HCT116 (cell line): ENCODE data around the gene PRXL2A. TPM values are rescaled to one million over a fixed set of nuclear protein-coding genes. Genes with fewer than 3 reads are reported as not detected.

Source experiments
- ATAC-seq: fragments of 200-7000 bp; cut with Tn5 transposase; 2 replicates; pipeline ENCODE4 v1.9.1; 2020; ENCODE audit warnings: mild to moderate bottlenecking, moderate library complexity
- BruUV-seq: library from RNA; stranded (reverse); fragments of 400-500 nt; replicated peaks from 2 replicates; lab custom pipeline; 2021; lab: Mats Ljungman, UMichigan
- CTCF ChIA-PET: fragments of 300-600 bp; sonication (Branson Sonifier 250); formaldehyde crosslinking; loops from one replicate; lab custom pipeline; 2021; ENCODE audit warnings: antibody characterized with exemption; lab: Charles Lee
- POLR2A ChIA-PET: fragments of 300-600, 350-600 bp; sonication (Branson Sonifier 250); formaldehyde crosslinking; loops from one replicate; lab custom pipeline; 2021; ENCODE audit warnings: antibody characterized with exemption; lab: Charles Lee
- RAD21 ChIA-PET, 2 experiments: fragments of 300-600 bp; sonication (Branson Sonifier 250); formaldehyde crosslinking; loops; one replicate each; lab custom pipeline; 2023; ENCODE audit warnings: low total read pairs in 2 of 2; ENCODE audit not compliant: uncharacterized antibody in 2 of 2, unreplicated experiment in 2 of 2, low non-redundant PET in 1 of 2; lab: Charles Lee
- DNase-seq: peaks from one replicate; pipeline ENCODE4 v3.0.0-alpha.2; 2010; ENCODE audit warnings: low read depth, low spot score
- H2AFZ ChIP-seq: fragments of 200-600 bp; shearing (Covaris generic), sonication (generic); 2 replicates; pipeline ENCODE4 v1.6.1; 2017; ENCODE audit warnings: low read depth, mixed run types, mixed read lengths, antibody characterized with exemption, low read length; ENCODE audit not compliant: poor library complexity, severe bottlenecking
- H3K27ac ChIP-seq: 2 replicates; pipeline ENCODE4 v1.5.1; 2012; ENCODE audit warnings: low read depth, low read length
- H3K27me3 ChIP-seq: fragments of 200-600 bp; sonication (generic); 2 replicates; pipeline ENCODE4 v1.6.1; 2016; ENCODE audit warnings: mixed run types, low read length, mixed read lengths; ENCODE audit not compliant: insufficient read depth
- H3K36me3 ChIP-seq, 2 experiments: fragments of 200-500 bp in 1 of 2; fragments of 200-600 bp in 1 of 2; sonication (Bioruptor generic) in 1 of 2; sonication (generic) in 1 of 2; 2 replicates each; pipeline versions ENCODE4 v1.5.1 to v1.6.1; 2014 to 2016; ENCODE audit warnings: low read length in 2 of 2, inconsistent platforms in 1 of 2, mixed read lengths in 1 of 2, mixed run types in 1 of 2; ENCODE audit not compliant: insufficient read depth in 2 of 2, control insufficient read depth in 1 of 2
- H3K4me1 ChIP-seq, 2 experiments: fragments of 200-600 bp in 1 of 2; sonication (generic) in 1 of 2; 2 replicates each; pipeline versions ENCODE4 v1.5.1 to v1.6.1; 2012 to 2017; ENCODE audit warnings: low read length in 2 of 2, inconsistent platforms in 1 of 2, mild to moderate bottlenecking in 1 of 2, mixed read lengths in 1 of 2, mixed run types in 1 of 2, moderate library complexity in 1 of 2; ENCODE audit not compliant: insufficient read depth in 2 of 2, control insufficient read depth in 1 of 2
- H3K4me2 ChIP-seq: fragments of 200-600 bp; sonication (generic); 2 replicates; pipeline ENCODE4 v1.6.1; 2017; ENCODE audit warnings: mixed run types, low read length, mixed read lengths
- H3K4me3 ChIP-seq, 2 experiments: fragments of 200-600 bp in 1 of 2; sonication (generic) in 1 of 2; replicated peaks in 1 of 2; 2 replicates each; pipeline ENCODE4 v1.5.1; 2011 to 2016; ENCODE audit warnings: low read length in 2 of 2, control low read depth in 1 of 2, low read depth in 1 of 2, mild to moderate bottlenecking in 1 of 2, mixed read lengths in 1 of 2, mixed run types in 1 of 2
- H3K79me2 ChIP-seq: fragments of 200-600 bp; sonication (generic); 2 replicates; pipeline ENCODE4 v1.6.1; 2017; ENCODE audit warnings: mild to moderate bottlenecking, mixed run types, low read length, moderate library complexity, mixed read lengths; ENCODE audit not compliant: insufficient read depth
- H3K9ac ChIP-seq: fragments of 200-600 bp; sonication (generic); 2 replicates; pipeline ENCODE4 v1.6.1; 2016; ENCODE audit warnings: low read length, mixed read lengths
- H3K9me2 ChIP-seq: fragments of 200-600 bp; sonication (generic), shearing (Covaris generic); 2 replicates; pipeline ENCODE4 v1.6.1; 2017; ENCODE audit warnings: mixed run types, mild to moderate bottlenecking, moderate library complexity; ENCODE audit not compliant: insufficient read depth
- H3K9me3 ChIP-seq, 2 experiments: fragments of 200-500 bp in 1 of 2; fragments of 200-600 bp in 1 of 2; sonication (Bioruptor generic) in 1 of 2; sonication (generic) in 1 of 2; 2 replicates each; pipeline ENCODE4 v1.6.1; 2014 to 2017; ENCODE audit warnings: low read length in 2 of 2, mixed read lengths in 2 of 2, inconsistent platforms in 1 of 2, low read depth in 1 of 2, mild to moderate bottlenecking in 1 of 2, mixed run types in 1 of 2, moderate library complexity in 1 of 2; ENCODE audit not compliant: control insufficient read depth in 1 of 2, insufficient read depth in 1 of 2
- H4K20me1 ChIP-seq: fragments of 200-600 bp; sonication (generic), shearing (Covaris generic); 2 replicates; pipeline ENCODE4 v1.6.1; 2017; ENCODE audit warnings: mixed run types, mild to moderate bottlenecking, moderate library complexity; ENCODE audit not compliant: insufficient read depth
- CBX3 ChIP-seq: IDR thresholded peaks from 2 replicates; pipeline ENCODE4 v1.6.1; 2012; ENCODE audit warnings: low read depth
- CEBPB ChIP-seq: IDR thresholded peaks from 2 replicates; pipeline ENCODE4 v1.6.1; 2012; ENCODE audit warnings: low read depth
- FOSL1 ChIP-seq: IDR thresholded peaks from 2 replicates; pipeline ENCODE4 v1.6.1; 2012; ENCODE audit warnings: low read depth
- JUND ChIP-seq: IDR thresholded peaks from 2 replicates; pipeline ENCODE4 v1.6.1; 2012
- RAD21 ChIP-seq: IDR thresholded peaks from 2 replicates; pipeline ENCODE4 v1.6.1; 2012; ENCODE audit warnings: low read depth, mild to moderate bottlenecking
- REST ChIP-seq: IDR thresholded peaks from 2 replicates; pipeline ENCODE4 v1.6.1; 2012; ENCODE audit warnings: low read depth
- SIN3A ChIP-seq: IDR thresholded peaks from 2 replicates; pipeline ENCODE4 v1.6.1; 2012; ENCODE audit warnings: low read depth
- SRF ChIP-seq: IDR thresholded peaks from 2 replicates; pipeline ENCODE4 v1.6.1; 2012; ENCODE audit warnings: low read depth
- TCF7L2 ChIP-seq: IDR thresholded peaks from 2 replicates; pipeline ENCODE4 v1.7.0; 2011; ENCODE audit warnings: borderline replicate concordance, inconsistent platforms; ENCODE audit not compliant: insufficient read depth, insufficient read length; ENCODE audit errors: extremely low read depth
- YY1 ChIP-seq: IDR thresholded peaks from 2 replicates; pipeline ENCODE4 v1.6.1; 2011; ENCODE audit warnings: low read length, low read depth, moderate library complexity, mild to moderate bottlenecking; ENCODE audit not compliant: insufficient replicate concordance; ENCODE audit errors: extremely low read depth
- intact Hi-C: fragments of 100-400 bp; cut with micrococcal nuclease; formaldehyde crosslinking; loops from 2 replicates; pipeline ENCODE4 v1.10.0; 2022
- total RNA-seq: library from RNA; stranded (reverse); gene quantifications from one replicate; pipeline ENCODE4 v1.2.1, GENCODE V29; 2021; ENCODE audit not compliant: unreplicated experiment
- TF ChIP-seq, protein P1 (sequence below): IDR thresholded peaks from 2 replicates; pipeline ENCODE4 v1.6.1; 2011; ENCODE audit warnings: mild to moderate bottlenecking, low read length, moderate library complexity; ENCODE audit not compliant: insufficient replicate concordance; ENCODE audit errors: extremely low read depth

Gene PRXL2A
- total RNA-seq, 1 experiment from 2014 or later: 4.9 TPM

DNA sequence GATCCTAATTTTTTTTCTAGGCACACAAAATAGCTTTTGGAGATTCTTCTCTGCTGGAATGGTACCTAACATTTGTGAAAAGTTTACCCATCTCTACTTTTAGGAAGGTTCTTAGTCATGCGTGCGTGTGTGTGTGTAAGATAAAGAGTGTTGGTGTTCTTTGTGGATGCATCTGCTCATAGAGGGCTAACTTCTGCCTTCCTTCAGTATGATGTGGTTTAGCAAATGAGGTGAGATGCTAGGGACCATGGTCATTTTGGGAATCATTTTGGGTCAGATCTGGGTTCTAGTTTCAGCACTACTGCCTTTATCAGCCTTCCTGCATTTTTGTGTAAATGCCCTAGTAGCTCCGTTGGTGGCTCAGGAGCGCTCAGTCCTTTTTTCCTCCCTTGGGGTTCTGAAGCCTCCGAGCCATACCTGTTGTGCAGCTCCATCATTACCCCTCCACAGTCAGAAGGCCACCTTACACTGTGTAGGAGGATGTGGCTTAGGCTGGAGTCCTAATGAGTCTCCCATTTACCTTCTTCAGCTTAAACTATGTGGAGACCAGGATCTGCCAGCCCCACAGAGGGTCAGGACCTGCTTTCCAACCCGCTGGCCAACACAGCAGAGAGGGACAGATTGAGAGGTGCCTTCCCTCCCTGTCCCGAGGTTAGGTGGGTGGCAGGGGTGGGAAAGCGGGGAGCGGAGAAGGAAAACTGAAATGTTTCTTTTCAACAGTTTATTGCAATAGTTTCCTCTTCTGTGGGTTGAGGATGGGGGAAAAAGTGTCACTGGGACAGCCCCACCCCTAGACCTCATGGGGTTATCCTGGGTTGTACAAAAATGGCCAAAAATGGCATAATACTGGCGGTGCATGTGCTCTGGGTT, 77.0 kb downstream of the PRXL2A start:
- Histone ChIP-seq H2AFZ (no peak overlapping the region), H3K9ac (no peak overlapping the region), H3K27me3 (no peaks in the 10 kb centered on the region), H3K4me2 (no peak overlapping the region), H4K20me1 (0 out of 2 replicates have a peak, but pooled peaks cover 3% of the 10 kb centered on the region)
- BruUV-seq: no TSS peak
- ChIA-PET CTCF (no interaction called here), RAD21 (no interaction called here)
- DNase-seq: no peak
- intact Hi-C loops: loop anchor here (2.0 kb wide), 1 partner anchor 13 kb away; no protein-coding TSS in a partner anchor
- TF ChIP-seq TCF7L2: no peak
- TF ChIP-seq, all 23 proteins: peak for 0
- POLR2A ChIA-PET: no interaction called here
- Histone ChIP-seq H3K79me2 (peaks cover 93% of the 10 kb centered on the region), H3K27ac (no peak overlapping the region), H3K36me3 (0 out of 4 replicates have a peak, but pooled peaks cover 0 to 4% of the 10 kb centered on the region in 2 experiments), H3K4me1 (peaks cover 41 to 68% of the 10 kb centered on the region in 2 experiments), H3K4me3 (no peak overlapping the region), H3K9me3 (no peaks in the 10 kb centered on the region), H3K9me2 (no peaks in the 10 kb centered on the region)
- no peak for ATAC-seq

- H3K36me3 ChIP-seq: peaks cover 4 to 8% of the 10 kb centered on the region in 2 experiments; a peak in 2 of 4 replicates
- peaks cover 41 to 66% of the 10 kb centered on the region in 2 experiments for H3K4me1 ChIP-seq
- H3K27me3 ChIP-seq: no peaks in the 10 kb centered on the region
- ChIA-PET CTCF (no interaction called here), RAD21 (no interaction called here), POLR2A (no interaction called here)
- H3K9ac ChIP-seq: no peak overlapping the region
- TF ChIP-seq TCF7L2 (no peak), SIN3A (no peak), RAD21 (no peak), CEBPB (no peak), CBX3 (no peak), FOSL1 (no peak), SRF (no peak), YY1 (no peak), REST (no peak), JUND (no peak)
- TF ChIP-seq, protein P1, sequence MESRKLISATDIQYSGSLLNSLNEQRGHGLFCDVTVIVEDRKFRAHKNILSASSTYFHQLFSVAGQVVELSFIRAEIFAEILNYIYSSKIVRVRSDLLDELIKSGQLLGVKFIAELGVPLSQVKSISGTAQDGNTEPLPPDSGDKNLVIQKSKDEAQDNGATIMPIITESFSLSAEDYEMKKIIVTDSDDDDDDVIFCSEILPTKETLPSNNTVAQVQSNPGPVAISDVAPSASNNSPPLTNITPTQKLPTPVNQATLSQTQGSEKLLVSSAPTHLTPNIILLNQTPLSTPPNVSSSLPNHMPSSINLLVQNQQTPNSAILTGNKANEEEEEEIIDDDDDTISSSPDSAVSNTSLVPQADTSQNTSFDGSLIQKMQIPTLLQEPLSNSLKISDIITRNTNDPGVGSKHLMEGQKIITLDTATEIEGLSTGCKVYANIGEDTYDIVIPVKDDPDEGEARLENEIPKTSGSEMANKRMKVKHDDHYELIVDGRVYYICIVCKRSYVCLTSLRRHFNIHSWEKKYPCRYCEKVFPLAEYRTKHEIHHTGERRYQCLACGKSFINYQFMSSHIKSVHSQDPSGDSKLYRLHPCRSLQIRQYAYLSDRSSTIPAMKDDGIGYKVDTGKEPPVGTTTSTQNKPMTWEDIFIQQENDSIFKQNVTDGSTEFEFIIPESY: no peak
- 0 out of 2 replicates have a peak, but pooled peaks cover 3% of the 10 kb centered on the region for H4K20me1 ChIP-seq
- ATAC-seq: no peak
- H3K9me3 ChIP-seq: no peaks in the 10 kb centered on the region
- no peak overlapping the region for H3K4me2 ChIP-seq
- BruUV-seq: no TSS peak
- no peak for DNase-seq
- H2AFZ ChIP-seq: no peak overlapping the region
- H3K9me2 ChIP-seq: no peaks in the 10 kb centered on the region
- no peak overlapping the region for H3K4me3 ChIP-seq
- H3K27ac ChIP-seq: no peak overlapping the region
- intact Hi-C loops: loop anchor here (2.0 kb wide), 1 partner anchor 13 kb away; no protein-coding TSS in a partner anchor
- peaks cover 98% of the 10 kb centered on the region for H3K79me2 ChIP-seq
Measured at GRCh38 chr10:80485946-80486764, 77.8 kb downstream of the PRXL2A start.
